T-helper 2 cell treated with Interferon-gamma antibody and Interleukin-4, amounts not matched to agents 100 ng/mL and 5 ng/mL, for 36 hours (primary cell): ENCODE measurements around the gene PMM2. TPM values are rescaled to one million over a fixed set of nuclear protein-coding genes. Genes with fewer than 3 reads are reported as not detected.
"Not testable (repeated sequence)": the region's sequence is repeated elsewhere in the genome, so short reads cannot be mapped to it uniquely, and the experiment has no call there.

ENCODE experiments used
- intact Hi-C: fragments of 100-400 bp; cut with micrococcal nuclease; formaldehyde crosslinking; loops from one replicate; pipeline ENCODE4 v1.15.1; 2023
- total RNA-seq: library from RNA; stranded (reverse); gene quantifications from 2 replicates; pipeline ENCODE4 v1.2.3, GENCODE V29; 2022

Gene PMM2
- total RNA-seq, 1 donor from 2014 or later, result 56.3 TPM

DNA sequence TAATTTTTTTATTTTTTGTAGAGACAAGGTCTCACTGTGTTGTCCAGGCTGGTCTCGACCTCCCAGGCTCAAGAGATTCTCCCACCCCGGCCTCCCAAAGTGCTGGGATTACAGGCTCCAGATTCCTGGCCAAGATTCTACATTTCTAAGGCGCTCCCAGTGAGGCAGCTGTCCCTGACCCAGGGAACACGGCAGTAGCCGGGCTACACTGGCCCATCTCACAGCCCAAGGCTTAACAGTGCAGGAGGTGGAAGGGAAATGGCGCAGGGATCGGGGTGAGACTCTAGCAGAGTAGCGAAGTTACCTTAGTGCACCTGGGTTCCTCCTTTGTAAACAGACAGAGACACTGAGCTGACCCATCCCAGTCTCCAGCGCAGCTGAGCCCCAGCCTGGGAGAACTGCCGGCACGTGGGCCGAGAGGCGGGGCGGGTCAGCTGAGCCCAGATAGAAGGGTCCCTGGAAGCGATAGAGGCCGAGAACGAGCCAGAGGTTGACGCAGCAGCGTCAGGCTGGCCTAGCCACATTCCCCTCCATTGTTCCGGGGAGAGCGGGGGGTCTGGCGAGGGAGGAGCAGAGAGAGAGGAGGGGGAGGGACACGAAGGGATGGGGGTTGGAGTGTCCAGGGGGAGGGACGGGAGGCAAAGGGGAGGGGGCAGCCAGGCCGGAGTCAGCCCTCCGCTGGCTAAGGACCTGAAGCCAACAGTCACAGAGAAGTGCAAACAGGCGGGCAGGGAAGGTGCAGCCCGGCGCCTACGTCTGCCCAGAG, 68.7 kb downstream of the PMM2 start:
- intact Hi-C loops, result no loop called here

- intact Hi-C loops, result no loop called here
Observed at GRCh38 chr16:8866884-8867215, 69.2 kb downstream of the PMM2 start.

- intact Hi-C loops, result no loop called here
Observed at GRCh38 chr16:8867216-8867931, 69.7 kb downstream of the PMM2 start.

- intact Hi-C loops, result loop anchor here (1.0 kb wide), 4 partner anchors 12 to 223 kb away; partner anchors contain the start of genes ABAT and HAPSTR1
Observed at GRCh38 chr16:8867932-8868415, 70.3 kb downstream of the PMM2 start.

- intact Hi-C loops, result loop anchor here (1.0 kb wide), 7 partner anchors 12 to 247 kb away; partner anchors contain the start of genes ABAT, HAPSTR1, METTL22 and PMM2
Observed at GRCh38 chr16:8868416-8869211, 71.0 kb downstream of the PMM2 start, which contains the start of gene CARHSP1. CARHSP1 (minus strand) TSS chr16:8869006; CDS start chr16:8859328, 9,678 bp downstream.

DNA sequence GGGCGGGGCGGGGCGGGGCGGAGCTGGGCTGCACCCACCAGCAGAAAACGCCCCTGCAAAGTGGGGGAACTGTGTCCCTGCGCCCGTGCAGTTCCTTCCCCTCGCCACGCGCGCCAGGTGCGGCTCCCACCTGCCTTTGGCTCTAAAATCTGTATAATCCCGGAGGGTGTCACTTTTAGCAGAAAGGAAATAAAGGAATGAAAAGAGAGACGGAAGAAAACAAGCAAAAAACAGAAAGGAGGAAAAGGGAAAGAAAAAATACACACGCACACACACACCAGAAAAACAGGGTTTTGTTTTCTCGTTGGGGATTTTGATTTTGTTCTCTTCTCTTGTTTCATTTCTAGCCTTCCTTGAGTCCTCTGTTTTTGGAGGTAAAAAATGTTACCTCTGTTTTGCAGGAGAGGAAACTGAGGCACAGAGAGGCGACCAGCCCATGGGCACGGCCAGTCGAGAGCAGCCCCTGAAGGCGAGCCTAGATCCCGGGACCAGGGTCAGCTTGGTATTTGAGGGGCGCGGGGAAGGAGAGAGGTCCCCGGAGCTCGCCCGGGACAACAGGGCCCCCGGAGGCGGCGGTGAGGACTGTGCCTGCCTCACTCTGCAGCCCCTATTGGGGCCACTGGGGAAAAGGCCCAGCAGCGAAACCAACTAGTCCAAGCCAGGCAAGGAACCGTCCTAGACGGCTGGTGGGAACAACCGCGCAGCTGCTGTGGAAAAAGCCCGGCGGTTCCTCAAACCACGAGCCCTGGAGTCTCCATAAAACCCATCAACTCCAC, 71.8 kb downstream of the PMM2 start:
- intact Hi-C loops, result loop anchor here (1.0 kb wide), 3 partner anchors 52 to 248 kb away; partner anchors contain the start of genes METTL22, PMM2 and TMEM186

DNA sequence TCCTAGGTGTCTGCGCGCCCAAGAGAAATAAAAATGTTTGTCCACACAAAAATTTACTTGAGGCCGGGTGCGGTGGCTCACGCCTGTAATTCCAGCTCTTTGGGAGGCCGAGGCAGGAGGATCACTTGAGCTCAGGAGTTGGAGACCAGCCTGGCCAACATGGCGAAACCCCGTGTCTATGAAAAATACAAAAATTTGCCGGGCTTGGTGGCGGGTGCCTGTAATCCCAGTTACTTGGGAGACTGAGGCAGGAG, 72.3 kb downstream of the PMM2 start:
- intact Hi-C loops, result loop anchor here (1.0 kb wide), 3 partner anchors 53 to 249 kb away; partner anchors contain the start of genes METTL22, PMM2 and TMEM186

GRCh38 chr16:8872071-8872470, 74.4 kb downstream of the PMM2 start:
- intact Hi-C loops, result no loop called here

GRCh38 chr16:8872967-8873865, 75.6 kb downstream of the PMM2 start:
- intact Hi-C loops, result no loop called here

GRCh38 chr16:8873866-8874195, 76.2 kb downstream of the PMM2 start:
- intact Hi-C loops, result not testable (repeated sequence)

- intact Hi-C loops, result no loop called here
Observed at GRCh38 chr16:8874388-8874787, 76.7 kb downstream of the PMM2 start.

DNA sequence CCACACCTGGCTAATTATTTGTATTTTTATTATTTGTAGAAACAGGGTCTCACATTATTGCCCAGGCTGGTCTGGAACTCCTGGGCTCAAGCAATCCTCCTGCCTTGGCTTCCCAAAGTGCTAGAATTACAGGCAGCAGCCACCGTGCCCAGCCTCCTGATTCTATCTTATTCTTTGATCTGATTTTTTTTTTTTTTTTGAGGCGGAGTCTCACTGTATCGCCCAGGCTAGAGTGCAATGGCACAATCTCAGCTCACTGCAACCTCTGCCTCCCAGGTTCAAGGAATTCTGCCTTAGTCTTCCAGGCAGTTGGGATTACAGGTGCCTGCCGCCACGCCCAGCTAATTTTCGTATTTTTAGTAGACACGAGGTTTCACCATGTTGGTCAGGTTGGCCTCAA, 77.7 kb downstream of the PMM2 start:
- intact Hi-C loops, result not testable (repeated sequence)

GRCh38 chr16:8877894-8878522, 80.4 kb downstream of the PMM2 start:
- intact Hi-C loops, result no loop called here

DNA sequence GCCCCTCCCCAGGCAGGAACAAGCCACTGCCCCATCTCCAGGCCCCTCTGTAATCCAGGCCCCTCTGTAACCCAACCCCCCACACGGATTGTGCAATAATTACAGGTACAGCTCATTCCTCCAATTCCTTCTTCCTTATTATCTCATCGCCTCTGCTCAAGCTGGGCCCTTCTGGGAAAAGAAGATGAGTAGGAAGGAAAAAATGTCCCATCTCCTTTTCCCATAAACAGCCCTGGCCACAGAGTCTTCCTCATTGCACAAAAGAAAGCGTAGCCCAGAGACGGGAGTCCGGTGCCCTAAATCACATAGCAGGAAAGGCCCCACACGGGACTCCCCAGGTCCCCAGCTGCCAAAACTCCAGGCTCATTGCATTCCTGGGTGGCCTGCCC, 80.9 kb downstream of the PMM2 start:
- intact Hi-C loops, result no loop called here

GRCh38 chr16:8880839-8881510, 83.3 kb downstream of the PMM2 start:
- intact Hi-C loops, result loop anchor here (1.0 kb wide), 3 partner anchors 13 to 314 kb away; no protein-coding TSS in a partner anchor

DNA sequence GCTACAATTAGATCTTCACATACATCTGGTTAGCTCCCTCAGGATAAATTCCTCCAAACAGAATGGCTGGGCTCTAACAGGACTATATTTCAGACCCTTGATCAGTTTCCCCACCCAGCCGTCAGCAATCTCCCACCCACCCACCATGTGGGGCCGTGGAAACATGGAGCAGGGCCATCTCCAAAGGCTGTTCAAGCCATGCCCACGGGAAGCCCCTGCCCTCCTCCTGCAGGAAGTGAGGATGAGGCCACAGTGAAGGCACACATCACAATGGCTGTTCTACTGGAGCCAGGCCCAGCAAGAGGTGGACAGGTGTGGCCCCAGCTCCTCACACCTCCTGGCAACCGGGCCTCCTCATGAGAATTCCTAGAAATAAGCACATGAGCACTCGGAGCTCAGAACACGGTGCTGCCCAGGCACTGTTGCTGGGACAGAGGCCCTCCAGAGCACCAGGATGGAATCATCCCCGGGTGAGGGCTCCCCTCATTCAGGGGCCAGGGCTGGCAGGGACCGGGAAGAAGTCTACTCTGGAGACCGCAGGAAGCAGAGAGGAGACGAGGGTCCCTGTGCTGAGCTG, 84.5 kb downstream of the PMM2 start, which contains the start of gene LITAFD:
TSS of gene LITAFD (plus strand) at position 311 of the 577 bp plus-strand sequence. CDS start 2,005 bp downstream, outside the sequence.
- intact Hi-C loops, result no loop called here

- intact Hi-C loops, result no loop called here
Observed at GRCh38 chr16:8882725-8883377, 85.2 kb downstream of the PMM2 start.
